SK-N-SH treated with all-trans-retinoic acid at 6 μM for 48 hours (cell line): ENCODE data around the gene RPUSD4.

Source experiments
- ARNTL ChIP-seq: fragments of 450-650 bp; formaldehyde crosslinking; IDR thresholded peaks from 2 replicates; pipeline ENCODE4 v1.5.0; 2020; ENCODE audit warnings: low read depth, mild to moderate bottlenecking, moderate library complexity, borderline replicate concordance
- BACH2 ChIP-seq: fragments of 250-450 bp; sonication (Bioruptor Pico); IDR thresholded peaks from 2 replicates; pipeline ENCODE4 v1.9.0; 2021; ENCODE audit warnings: mild to moderate bottlenecking, borderline replicate concordance
- CREB5 ChIP-seq: fragments of 250-450 bp; sonication (Bioruptor Pico); IDR thresholded peaks from 2 replicates; pipeline ENCODE4 v1.5.1; 2020; ENCODE audit warnings: low read depth, mild to moderate bottlenecking, moderate library complexity
- CSDC2 ChIP-seq: fragments of 250-450 bp; sonication (Bioruptor Pico); IDR thresholded peaks from 2 replicates; pipeline ENCODE4 v1.5.0; 2020; ENCODE audit warnings: mild to moderate bottlenecking, moderate library complexity
- CSRNP3 ChIP-seq: fragments of 250-450 bp; sonication (Bioruptor Pico); IDR thresholded peaks from 2 replicates; pipeline ENCODE4 v1.5.1; 2021; ENCODE audit warnings: mild to moderate bottlenecking, moderate library complexity
- ISL1 ChIP-seq: fragments of 250-450 bp; sonication (Bioruptor Pico); IDR thresholded peaks from 2 replicates; pipeline ENCODE4 v2.1.2; 2022; ENCODE audit warnings: mild to moderate bottlenecking, moderate library complexity
- PATZ1 ChIP-seq: fragments of 250-450 bp; sonication (Bioruptor Pico); IDR thresholded peaks from 2 replicates; pipeline ENCODE4 v1.8.0; 2020; ENCODE audit warnings: mild to moderate bottlenecking, moderate library complexity, borderline replicate concordance
- SNAI2 ChIP-seq: fragments of 250-450 bp; sonication (Bioruptor Pico); IDR thresholded peaks from 2 replicates; pipeline ENCODE4 v1.5.0; 2020; ENCODE audit warnings: mild to moderate bottlenecking, moderate library complexity
- ZFP3 ChIP-seq: fragments of 250-450 bp; sonication (Bioruptor Pico); IDR thresholded peaks from 2 replicates; pipeline ENCODE4 v1.5.0; 2020; ENCODE audit warnings: mild to moderate bottlenecking, moderate library complexity
- ZFP30 ChIP-seq: fragments of 450-650 bp; formaldehyde crosslinking; IDR thresholded peaks from 2 replicates; pipeline ENCODE4 v1.5.0; 2022; ENCODE audit warnings: mild to moderate bottlenecking, moderate library complexity
- ZNF565 ChIP-seq: fragments of 450-650 bp; formaldehyde crosslinking; conservative IDR thresholded peaks from 2 replicates; pipeline ENCODE4 v1.5.0; 2020; ENCODE audit warnings: low read depth, mild to moderate bottlenecking, moderate library complexity
- ZNF70 ChIP-seq: fragments of 450-650 bp; formaldehyde crosslinking; IDR thresholded peaks from 2 replicates; pipeline ENCODE4 v1.5.0; 2020; ENCODE audit warnings: mild to moderate bottlenecking, moderate library complexity

GRCh38 chr11:126163074-126163700 is 48.3 kb downstream of the RPUSD4 start:
- peak; percentile 27; the same call in 1 of the 2 replicates for TF ChIP-seq ZFP3 (CRISPR knock-in tag)
- TF ChIP-seq ZNF70 = no peak
- no peak for TF ChIP-seq PATZ1 (CRISPR knock-in tag)
- TF ChIP-seq ARNTL (CRISPR knock-in tag) = no peak
- TF ChIP-seq SNAI2 (CRISPR knock-in tag) = no peak
- no peak for TF ChIP-seq ZNF565 (CRISPR knock-in tag)
- no peak for TF ChIP-seq CSRNP3 (CRISPR knock-in tag)
- TF ChIP-seq BACH2 (CRISPR knock-in tag) = no peak
- TF ChIP-seq CSDC2 (CRISPR knock-in tag) = no peak
- peak; percentile 26; the same call in 1 of the 2 replicates for TF ChIP-seq ISL1 (CRISPR knock-in tag)
- no peak for TF ChIP-seq CREB5
- TF ChIP-seq ZFP30 = no peak
